HUES48 (cell line): ENCODE measurements around the gene PLEKHG4.
A peak's percentile ranks its signal among the peaks of the same experiment; 100 is the strongest.

ENCODE experiments used
- H3K27ac ChIP-seq: one replicate; pipeline ENCODE4 v1.7.0; 2013; ENCODE audit warnings: low read depth, low read length, inconsistent platforms
- H3K27me3 ChIP-seq: 2 replicates; pipeline ENCODE4 v1.6.1; 2013; ENCODE audit warnings: mild to moderate bottlenecking, low read length; ENCODE audit not compliant: control insufficient read depth, insufficient read depth
- H3K36me3 ChIP-seq: 2 replicates; pipeline ENCODE4 v1.6.1; 2013; ENCODE audit warnings: low read length; ENCODE audit not compliant: control insufficient read depth, insufficient read depth
- H3K4me1 ChIP-seq: 2 replicates; pipeline ENCODE4 v1.6.1; 2013; ENCODE audit warnings: mild to moderate bottlenecking, low read length; ENCODE audit not compliant: control insufficient read depth, insufficient read depth
- H3K4me3 ChIP-seq: 2 replicates; pipeline ENCODE4 v1.5.1; 2013; ENCODE audit warnings: mild to moderate bottlenecking, low read depth, low read length
- H3K9ac ChIP-seq: 2 replicates; pipeline ENCODE4 v1.6.1; 2013; ENCODE audit warnings: mild to moderate bottlenecking, low read depth, low read length, moderate library complexity
- H3K9me3 ChIP-seq: 2 replicates; pipeline ENCODE4 v1.6.1; 2013; ENCODE audit warnings: low read length; ENCODE audit not compliant: control insufficient read depth, insufficient read depth

Gene PLEKHG4

DNA sequence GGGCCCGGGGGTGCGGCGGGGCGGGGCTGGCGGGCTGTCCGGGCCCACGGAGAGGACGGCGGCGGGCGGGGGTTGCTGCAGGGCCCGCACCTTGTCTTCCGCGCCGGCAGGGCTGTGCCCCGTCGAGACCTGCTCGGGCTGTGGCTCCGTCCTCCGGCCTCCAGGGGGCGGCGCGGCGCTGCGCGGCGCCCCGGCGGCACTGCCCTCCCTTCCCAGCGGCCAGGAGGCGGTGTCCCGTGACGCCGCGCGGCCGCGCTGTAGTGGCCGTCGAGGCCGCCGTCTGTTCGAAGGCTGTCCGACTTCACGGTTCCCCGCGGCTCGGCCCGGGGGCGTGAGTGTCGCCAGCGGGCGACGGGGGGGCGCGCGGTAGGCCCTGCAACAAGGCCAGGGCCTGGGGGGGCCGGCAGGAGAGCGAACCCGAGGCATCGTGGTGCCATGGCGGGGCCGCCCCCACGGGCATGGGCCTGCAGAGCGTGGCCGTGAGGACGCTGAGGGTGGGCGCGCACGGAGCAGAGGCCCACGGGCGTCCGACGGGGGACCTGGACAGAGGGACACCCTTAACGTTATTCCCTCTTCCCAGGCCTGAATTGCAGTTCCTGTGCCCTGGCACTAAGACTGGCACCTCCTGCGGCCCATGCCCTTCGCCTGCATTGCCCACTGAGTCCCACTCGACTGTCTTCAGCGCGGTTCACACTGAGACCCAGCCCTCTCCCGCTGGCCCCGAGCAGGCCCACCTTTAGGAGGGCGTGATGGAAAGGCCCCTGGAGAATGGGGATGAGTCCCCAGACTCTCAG, at the start of gene PLEKHG4:
Gene PLEKHG4, plus strand, starts transcription at position 237 of the 794 bp plus-strand sequence. Its CDS starts 513 bp downstream, at position 750.
- H3K36me3 ChIP-seq: no peaks in the 10 kb centered on the region; the same call in 1 of the 2 replicates
- H3K27ac ChIP-seq: no peak within 1 kb of the TSS
- no peaks in the 10 kb centered on the region for H3K9me3 ChIP-seq
- peaks cover 8% of the 10 kb centered on the region for H3K27me3 ChIP-seq
- no peaks in the 10 kb centered on the region for H3K4me1 ChIP-seq
- H3K9ac ChIP-seq: no peak within 1 kb of the TSS
- H3K4me3 ChIP-seq: peak within 1 kb of the TSS; percentile 64

DNA sequence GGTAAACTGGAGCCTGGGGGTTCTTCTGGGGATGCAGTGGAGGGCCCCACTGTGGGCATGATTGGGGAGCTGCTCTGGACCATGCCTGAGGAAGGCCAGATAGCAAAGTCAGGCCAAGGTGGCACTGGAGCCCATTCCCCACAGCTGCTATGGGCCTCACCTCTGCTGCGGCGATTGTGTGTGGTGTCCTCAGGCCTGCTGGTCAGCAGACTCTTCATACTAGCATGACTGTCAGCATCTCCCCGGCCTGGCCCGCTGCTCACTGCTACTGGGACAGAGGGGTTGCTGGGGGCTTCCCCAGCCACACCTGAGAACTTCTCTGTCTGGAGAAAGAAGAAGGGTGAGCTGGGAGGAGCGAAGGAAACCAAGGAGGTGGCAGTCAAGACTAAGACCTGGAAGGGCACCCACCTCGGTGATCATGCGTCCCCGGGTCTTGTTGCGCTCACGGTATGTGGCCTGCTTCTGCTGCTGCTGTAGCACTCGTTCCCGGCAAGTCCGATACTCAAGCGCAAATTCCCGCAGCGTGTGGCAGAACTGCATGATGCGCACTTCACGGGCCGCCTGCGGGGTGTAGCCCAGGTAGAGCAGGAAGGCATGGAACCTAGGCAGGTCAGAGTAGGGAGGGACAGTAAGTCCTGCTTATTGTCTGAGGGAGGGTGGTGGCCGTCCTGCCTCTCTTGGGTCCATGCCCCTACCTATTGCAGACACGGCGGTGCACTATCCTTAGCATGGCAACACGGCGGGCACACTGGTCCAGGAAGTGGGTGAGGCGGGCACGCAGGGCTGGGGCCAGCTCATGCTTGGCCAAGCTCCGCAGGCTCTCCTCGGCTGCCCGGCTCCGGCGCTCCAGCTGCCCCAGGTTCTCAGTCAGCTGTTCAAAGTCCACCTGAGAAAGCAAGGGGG, 49.2 kb upstream of the PLEKHG4 start:
- peaks cover 55% of the 10 kb centered on the region for H3K36me3 ChIP-seq
- no peak overlapping the region for H3K9ac ChIP-seq
- H3K4me3 ChIP-seq: no peak overlapping the region
- no peaks in the 10 kb centered on the region for H3K9me3 ChIP-seq
- peaks cover 4% of the 10 kb centered on the region; the same call in 1 of the 2 replicates for H3K4me1 ChIP-seq
- H3K27ac ChIP-seq: no peak overlapping the region
- H3K27me3 ChIP-seq: no peaks in the 10 kb centered on the region

DNA sequence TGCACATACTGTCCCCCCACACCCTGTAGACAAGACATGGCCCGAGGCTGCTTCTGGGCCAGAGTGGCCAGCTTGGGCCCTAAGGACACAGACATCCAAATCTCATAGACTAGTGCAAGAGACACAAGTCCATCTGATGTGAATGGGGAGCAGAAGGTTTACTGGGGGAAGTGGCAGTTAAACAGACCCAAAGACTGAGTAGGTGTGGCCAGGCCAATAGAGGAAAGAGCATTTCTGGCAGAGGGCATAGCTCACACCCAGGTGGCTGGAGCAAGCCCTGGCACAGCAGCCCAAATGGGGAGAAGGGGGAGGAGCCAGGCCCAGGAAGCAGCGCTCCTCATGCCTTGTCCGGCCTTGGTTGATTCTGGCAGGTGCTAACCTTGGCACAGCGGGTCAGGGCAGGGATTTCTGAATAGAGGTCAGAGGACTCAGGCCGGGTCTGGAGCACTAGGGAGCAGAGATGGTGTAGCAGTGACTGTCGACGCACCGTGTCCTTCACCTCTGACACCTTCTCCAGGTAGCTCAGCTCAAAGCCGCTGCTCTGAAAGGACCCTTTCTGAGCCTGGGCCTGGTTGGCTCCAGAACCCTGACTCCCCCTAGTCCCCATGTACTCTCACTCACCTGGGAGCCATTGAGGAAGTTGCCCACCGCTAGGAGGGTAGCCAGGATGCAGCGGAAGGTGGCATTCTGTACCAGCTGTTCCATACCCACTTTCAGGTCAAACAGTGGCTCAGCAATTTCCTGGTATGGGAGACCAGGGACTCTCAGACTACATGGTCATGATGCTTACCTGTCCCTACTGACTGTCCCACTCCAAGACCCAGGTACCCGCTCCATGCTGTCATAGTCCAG, 48.3 kb upstream of the PLEKHG4 start:
- H3K9me3 ChIP-seq: no peaks in the 10 kb centered on the region
- H3K27me3 ChIP-seq: no peaks in the 10 kb centered on the region
- H3K4me1 ChIP-seq: peaks cover 3% of the 10 kb centered on the region; the same call in 1 of the 2 replicates
- no peak overlapping the region for H3K4me3 ChIP-seq
- H3K27ac ChIP-seq: no peak overlapping the region
- H3K9ac ChIP-seq: no peak overlapping the region
- peaks cover 62% of the 10 kb centered on the region for H3K36me3 ChIP-seq

GRCh38 chr16:67233596-67233995, 45.7 kb upstream of the PLEKHG4 start:
- H3K36me3 ChIP-seq: peaks cover 79% of the 10 kb centered on the region
- no peaks in the 10 kb centered on the region for H3K27me3 ChIP-seq
- H3K9me3 ChIP-seq: no peaks in the 10 kb centered on the region
- no peaks in the 10 kb centered on the region for H3K4me1 ChIP-seq
- no peak overlapping the region for H3K27ac ChIP-seq
- H3K4me3 ChIP-seq: no peak overlapping the region
- no peak overlapping the region for H3K9ac ChIP-seq

DNA sequence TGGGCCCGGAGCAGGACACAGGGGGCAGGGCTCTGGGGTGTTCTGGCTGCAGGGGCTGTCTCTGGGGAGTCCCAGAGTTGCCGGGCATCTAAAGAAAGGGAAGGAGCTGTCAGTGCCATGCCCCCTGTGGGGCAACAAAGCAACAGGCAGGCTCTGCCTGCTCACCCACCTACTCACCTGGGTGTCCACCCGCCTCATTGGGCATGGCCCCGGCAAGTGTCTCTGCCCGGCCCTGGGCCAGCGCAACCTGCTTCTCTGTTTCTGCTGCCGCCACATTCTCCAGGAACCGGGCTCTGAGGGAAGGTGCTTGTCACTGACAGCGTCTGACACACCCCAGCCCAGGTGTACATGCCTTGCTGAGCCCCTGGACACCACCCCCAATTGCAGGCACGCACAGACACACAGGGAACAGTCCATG, 45.1 kb upstream of the PLEKHG4 start:
- H3K4me3 ChIP-seq: no peak overlapping the region
- H3K27ac ChIP-seq: no peak overlapping the region
- no peaks in the 10 kb centered on the region for H3K27me3 ChIP-seq
- no peaks in the 10 kb centered on the region for H3K4me1 ChIP-seq
- H3K9me3 ChIP-seq: no peaks in the 10 kb centered on the region
- H3K36me3 ChIP-seq: peaks cover 79% of the 10 kb centered on the region
- no peak overlapping the region for H3K9ac ChIP-seq

DNA sequence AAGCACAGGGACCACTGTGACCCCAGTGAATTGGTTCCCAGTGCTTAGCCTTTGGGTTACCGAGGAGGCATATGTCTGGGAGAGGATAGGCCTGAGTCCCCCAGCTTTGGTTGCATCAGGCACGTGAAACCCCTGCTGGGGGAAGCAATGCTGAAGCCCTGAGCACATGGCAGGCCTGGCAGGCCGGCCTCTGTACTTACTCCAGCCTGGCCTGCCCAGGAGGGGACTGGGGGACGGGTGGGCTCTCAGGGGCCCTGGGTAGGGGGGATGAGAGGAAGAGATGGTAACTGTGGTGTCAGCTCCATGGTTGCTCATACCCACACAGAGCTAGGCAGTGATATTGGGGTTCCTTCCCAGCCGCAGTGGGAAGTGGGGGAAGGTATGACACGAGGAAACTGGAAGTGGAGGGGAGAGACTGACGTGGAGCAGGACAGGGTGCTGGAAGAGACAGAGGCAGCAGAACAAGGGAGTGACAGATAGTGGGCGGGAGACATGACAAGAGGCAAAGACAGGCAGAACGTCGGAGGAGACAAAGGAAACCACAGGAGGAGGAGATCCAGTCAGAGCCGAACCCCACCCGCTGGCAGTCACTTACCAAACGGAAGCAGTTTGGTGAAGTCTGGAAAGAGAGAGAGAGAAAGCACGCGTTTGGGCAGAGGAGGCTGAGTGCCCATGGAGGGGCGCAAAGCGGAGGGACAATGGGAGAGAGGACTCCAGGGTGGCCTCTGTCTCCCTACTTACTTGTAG, 43.3 kb upstream of the PLEKHG4 start:
- H3K4me1 ChIP-seq: peaks cover 3% of the 10 kb centered on the region; the same call in 1 of the 2 replicates
- H3K9me3 ChIP-seq: no peaks in the 10 kb centered on the region
- H3K4me3 ChIP-seq: no peak overlapping the region
- peaks cover 68% of the 10 kb centered on the region for H3K36me3 ChIP-seq
- H3K27ac ChIP-seq: no peak overlapping the region
- no peak overlapping the region for H3K9ac ChIP-seq
- H3K27me3 ChIP-seq: no peaks in the 10 kb centered on the region

DNA sequence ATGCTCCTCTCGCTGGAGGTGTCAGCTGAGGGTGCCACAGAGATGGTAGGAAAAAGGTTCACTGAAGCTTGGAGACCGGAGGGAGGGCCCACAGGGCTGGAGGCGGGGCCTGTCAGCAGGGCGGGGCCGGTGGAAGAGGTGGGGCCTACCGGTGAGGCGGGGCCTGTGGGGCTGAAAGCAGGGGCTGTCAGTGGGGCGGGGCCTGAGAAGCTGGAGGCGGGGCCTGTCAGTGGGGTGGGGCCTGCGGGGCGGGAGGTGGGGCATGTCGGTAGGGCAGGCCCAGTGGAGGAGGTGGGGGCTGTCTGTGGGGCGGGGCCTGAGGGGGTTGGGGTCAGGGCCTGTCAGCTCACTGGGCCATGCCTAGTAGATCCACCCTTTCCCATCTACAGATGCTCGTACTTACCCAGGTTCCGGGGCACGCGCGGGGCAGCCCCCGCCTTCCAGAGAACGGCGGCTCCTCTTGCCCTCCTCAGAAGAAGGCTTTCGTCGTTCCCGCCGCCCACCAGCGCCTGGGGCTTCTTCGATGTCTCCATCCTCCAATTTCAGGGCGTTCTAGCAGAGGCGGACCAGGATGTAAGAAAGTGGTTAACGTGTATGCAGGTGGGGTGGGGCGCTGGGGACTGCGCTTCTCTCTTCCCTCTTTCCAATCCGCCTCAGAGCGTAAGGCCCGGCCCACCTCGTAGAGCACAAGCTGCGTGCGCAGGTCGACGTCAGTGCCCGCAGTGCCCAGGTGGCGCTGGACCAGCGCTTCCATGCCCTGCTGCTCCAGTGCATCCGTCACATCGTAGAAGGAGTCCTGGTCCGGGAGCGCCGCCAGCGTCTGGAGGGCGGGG, 42.6 kb upstream of the PLEKHG4 start:
- Histone ChIP-seq H3K27ac (no peak overlapping the region), H3K4me3 (no peak overlapping the region; the same call in 1 of the 2 replicates), H3K36me3 (peaks cover 60% of the 10 kb centered on the region)

DNA sequence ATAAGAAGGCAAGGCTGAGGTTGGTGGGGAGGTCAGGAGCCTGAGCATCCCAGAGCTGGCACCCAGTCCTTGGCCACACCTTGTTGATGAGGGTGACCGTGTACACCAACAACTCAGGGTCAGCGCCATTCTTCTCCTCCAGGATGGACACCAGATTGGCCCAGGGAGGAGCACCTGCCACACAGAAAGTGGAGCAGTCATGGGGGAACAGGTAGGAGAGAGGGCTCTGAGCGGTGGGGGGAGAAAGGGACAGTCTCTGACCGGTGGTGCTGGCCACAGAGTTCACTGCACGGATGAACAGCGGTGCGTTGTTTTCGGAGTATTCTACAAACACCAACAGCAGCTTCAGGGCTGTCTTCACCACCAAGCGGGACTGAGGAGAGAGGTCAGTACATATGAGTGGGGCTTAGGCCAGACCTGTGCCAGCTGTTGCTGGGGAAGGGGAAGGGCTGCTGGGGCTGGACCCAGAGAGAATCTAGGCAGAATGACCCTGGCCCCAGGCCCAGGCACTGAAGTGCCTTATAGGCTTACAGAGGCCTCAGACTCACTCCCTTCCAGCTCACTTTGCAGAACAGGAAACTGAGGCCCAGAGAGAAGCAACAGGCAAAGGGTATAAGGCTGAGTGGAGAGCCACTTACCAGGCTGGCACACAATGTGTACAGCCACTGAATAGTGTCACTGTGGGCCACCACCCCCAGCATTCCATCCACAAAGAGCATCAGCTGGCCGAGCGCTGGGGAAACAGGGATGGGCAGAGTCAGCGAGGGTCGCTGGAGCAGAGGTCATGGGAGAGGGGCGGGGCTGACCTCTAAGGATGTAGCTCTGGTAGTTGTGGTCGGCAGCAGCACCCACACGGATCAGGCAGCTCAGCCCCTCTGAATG, 41.7 kb upstream of the PLEKHG4 start:
- no peaks in the 10 kb centered on the region for H3K9me3 ChIP-seq
- H3K36me3 ChIP-seq: peaks cover 57% of the 10 kb centered on the region
- H3K4me3 ChIP-seq: no peak overlapping the region
- H3K27ac ChIP-seq: no peak overlapping the region
- H3K27me3 ChIP-seq: no peaks in the 10 kb centered on the region
- H3K9ac ChIP-seq: no peak overlapping the region
- H3K4me1 ChIP-seq: peaks cover 12% of the 10 kb centered on the region

More for the DNA sequence above, 42.6 kb upstream of the PLEKHG4 start:
- H3K4me1 ChIP-seq: peaks cover 10% of the 10 kb centered on the region
- no peaks in the 10 kb centered on the region for H3K9me3 ChIP-seq
- H3K9ac ChIP-seq: no peak overlapping the region
- no peaks in the 10 kb centered on the region for H3K27me3 ChIP-seq

GRCh38 chr16:67238278-67238575, 41.1 kb upstream of the PLEKHG4 start:
- peaks cover 12% of the 10 kb centered on the region for H3K4me1 ChIP-seq
- no peak overlapping the region for H3K4me3 ChIP-seq
- H3K27ac ChIP-seq: no peak overlapping the region
- H3K27me3 ChIP-seq: no peaks in the 10 kb centered on the region
- H3K9ac ChIP-seq: no peak overlapping the region
- H3K9me3 ChIP-seq: no peaks in the 10 kb centered on the region
- H3K36me3 ChIP-seq: peaks cover 56% of the 10 kb centered on the region
